ENCODE measurements around the gene DNAJC13. TPM values are rescaled to one million over a fixed set of nuclear protein-coding genes. Genes with fewer than 3 reads are reported as not detected.

Gene DNAJC13
- total RNA-seq, 1 experiment from 2014 or later: 18.1 TPM

- H2AK5ac ChIP-seq (ENCODE audit: insufficient read length, low read length): no peak overlapping the region
- no peak overlapping the region for H3K23ac ChIP-seq (ENCODE audit: insufficient read length, low read depth, low read length)
- H3K79me1 ChIP-seq (ENCODE audit: insufficient read depth, low read depth, low read length, poor library complexity, severe bottlenecking): no peaks in the 10 kb centered on the region
- no peak for TF ChIP-seq CTCF (conservative IDR thresholded peaks at IDR 0.05)
- no peak overlapping the region for H4K8ac ChIP-seq (replicated peaks; ENCODE audit: insufficient read length, low read depth, low read length)
- no peak overlapping the region for H3K4ac ChIP-seq (ENCODE audit: low read depth, low read length)
- H3K4me1 ChIP-seq (ENCODE audit: insufficient read depth, low read length): no peaks in the 10 kb centered on the region
- H2BK15ac ChIP-seq (ENCODE audit: low read depth, low read length): no peak overlapping the region
- Mint-ChIP-seq H3K9me3 (no peaks in the 10 kb centered on the region), H3K4me1 (peaks cover 3% of the 10 kb centered on the region in 2 experiments; a peak in 3 of 4 replicates), H3K4me3 (no peak overlapping the region), H3K36me3 (ENCODE audit: insufficient read depth in 1 of 3, low read depth in 3 of 3) (peaks cover 0 to 10% (median 0%) of the 10 kb centered on the region in 3 experiments; a peak in 4 of 7 replicates), H3K27me3 (ENCODE audit: low read depth) (no peaks in the 10 kb centered on the region), H3K27ac (no peak overlapping the region)
- no peak overlapping the region for H3K56ac ChIP-seq (ENCODE audit: insufficient read length, low read depth, low read length)
- H3T11ph ChIP-seq (ENCODE audit: low read length): no peak overlapping the region
- no peaks in the 10 kb centered on the region for H3K9me3 ChIP-seq (ENCODE audit: control insufficient read depth, low read depth, low read length)
- no peak for DNase-seq
- no peak overlapping the region for H2BK120ac ChIP-seq (ENCODE audit: low read depth, low read length, poor library complexity, severe bottlenecking)
- H3K4me2 ChIP-seq (ENCODE audit: insufficient read depth, insufficient read length, low read length): no peak overlapping the region
- H2AFZ ChIP-seq (ENCODE audit: low read length): no peak overlapping the region
- H3K27ac ChIP-seq (ENCODE audit: insufficient read length, low read depth, low read length): no peak overlapping the region
- no peaks in the 10 kb centered on the region for H4K20me1 ChIP-seq (ENCODE audit: control insufficient read depth, insufficient read depth, insufficient read length)
- no peak overlapping the region for H2BK5ac ChIP-seq (ENCODE audit: insufficient read length, low read length)
- no peaks in the 10 kb centered on the region for H3K79me2 ChIP-seq (ENCODE audit: insufficient read depth, low read length)
- H3K18ac ChIP-seq (ENCODE audit: insufficient read length, low read depth, low read length): no peak overlapping the region
- no peak overlapping the region for H4K91ac ChIP-seq (ENCODE audit: insufficient read length, low read depth, low read length)
- H2BK20ac ChIP-seq (ENCODE audit: low read depth, low read length, poor library complexity, severe bottlenecking): no peak overlapping the region
- no peaks in the 10 kb centered on the region for H3K27me3 ChIP-seq (ENCODE audit: insufficient read depth, low read length)
- H3K9ac ChIP-seq (ENCODE audit: extremely low read depth, insufficient read length, low read length): no peak overlapping the region
- no CpG with 5 or more reads among the region's 2 CpGs for WGBS (ENCODE audit: extremely low coverage, insufficient read length, low lambda C conversion rate)
- no peak overlapping the region for H2BK12ac ChIP-seq (ENCODE audit: insufficient read length, low read depth, low read length)
- no peak overlapping the region for H4K5ac ChIP-seq (ENCODE audit: insufficient read length, low read depth, low read length)
- H3K14ac ChIP-seq (ENCODE audit: insufficient read depth, low read length): no peak overlapping the region
- H3K23me2 ChIP-seq (ENCODE audit: insufficient read length, low read depth, low read length, poor library complexity, severe bottlenecking): no peaks in the 10 kb centered on the region
Measured at GRCh38 chr3:132544130-132544529, 126.8 kb downstream of the DNAJC13 start.
